RWPE1 (cell line): ENCODE results near the gene OR8D4.

ENCODE experiments used
- CTCF ChIA-PET: fragments of 350-600 bp; sonication (Branson Sonifier 250); formaldehyde crosslinking; extraction: SDS; loops from one replicate; lab custom pipeline; 2021; lab: Yijun Ruan, JAX
- POLR2A ChIA-PET: fragments of 400-600 bp; formaldehyde crosslinking; extraction: SDS; loops from one replicate; lab custom pipeline; 2020; ENCODE audit warnings: antibody characterized with exemption; ENCODE audit not compliant: low non-redundant PET; lab: Yijun Ruan, JAX
- DNase-seq: peaks from one replicate; pipeline ENCODE4 v3.0.0; 2012; ENCODE audit warnings: low spot score
- H3K27ac ChIP-seq: fragments of 450-650 bp; 2 replicates; pipeline ENCODE4 v1.5.1; 2017
- TF ChIP-seq, protein P1 (sequence below): fragments of 450-650 bp; conservative IDR thresholded peaks from 2 replicates; pipeline ENCODE4 v1.5.1; 2017; ENCODE audit warnings: low read depth, mild to moderate bottlenecking

Gene OR8D4

DNA sequence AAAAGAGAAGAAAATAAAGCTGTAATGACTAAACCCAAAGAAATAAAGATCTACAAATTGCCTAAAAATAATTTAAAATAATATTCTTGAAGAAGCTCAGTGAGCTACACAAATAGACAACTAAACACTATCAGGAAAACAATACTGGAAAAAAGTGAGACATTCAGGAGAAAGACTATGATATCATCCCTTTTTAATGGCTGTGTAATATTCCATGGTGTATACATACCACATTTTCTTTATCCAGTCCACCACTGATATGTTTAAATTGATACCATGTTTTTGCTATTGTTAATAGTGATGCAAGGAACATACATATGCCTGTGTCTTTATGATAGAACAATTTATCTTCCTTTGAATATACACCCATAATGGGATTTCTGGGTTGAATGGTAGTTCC, 54.8 kb downstream of the OR8D4 start:
- CTCF ChIA-PET: no interaction called here
- DNase-seq: no peak
- no peak overlapping the region for H3K27ac ChIP-seq
- TF ChIP-seq, protein P1, sequence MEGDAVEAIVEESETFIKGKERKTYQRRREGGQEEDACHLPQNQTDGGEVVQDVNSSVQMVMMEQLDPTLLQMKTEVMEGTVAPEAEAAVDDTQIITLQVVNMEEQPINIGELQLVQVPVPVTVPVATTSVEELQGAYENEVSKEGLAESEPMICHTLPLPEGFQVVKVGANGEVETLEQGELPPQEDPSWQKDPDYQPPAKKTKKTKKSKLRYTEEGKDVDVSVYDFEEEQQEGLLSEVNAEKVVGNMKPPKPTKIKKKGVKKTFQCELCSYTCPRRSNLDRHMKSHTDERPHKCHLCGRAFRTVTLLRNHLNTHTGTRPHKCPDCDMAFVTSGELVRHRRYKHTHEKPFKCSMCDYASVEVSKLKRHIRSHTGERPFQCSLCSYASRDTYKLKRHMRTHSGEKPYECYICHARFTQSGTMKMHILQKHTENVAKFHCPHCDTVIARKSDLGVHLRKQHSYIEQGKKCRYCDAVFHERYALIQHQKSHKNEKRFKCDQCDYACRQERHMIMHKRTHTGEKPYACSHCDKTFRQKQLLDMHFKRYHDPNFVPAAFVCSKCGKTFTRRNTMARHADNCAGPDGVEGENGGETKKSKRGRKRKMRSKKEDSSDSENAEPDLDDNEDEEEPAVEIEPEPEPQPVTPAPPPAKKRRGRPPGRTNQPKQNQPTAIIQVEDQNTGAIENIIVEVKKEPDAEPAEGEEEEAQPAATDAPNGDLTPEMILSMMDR: no peak
- POLR2A ChIA-PET: no interaction called here
